ENCODE measurements around the gene GPATCH2. TPM values are rescaled to one million over a fixed set of nuclear protein-coding genes. Genes with fewer than 3 reads are reported as not detected.

The GPATCH2 gene
- total and polyA plus RNA-seq, 2 donors (not counting 1 experiment from before 2014, with no cell fraction given): 4.7 to 14.7 TPM

DNA sequence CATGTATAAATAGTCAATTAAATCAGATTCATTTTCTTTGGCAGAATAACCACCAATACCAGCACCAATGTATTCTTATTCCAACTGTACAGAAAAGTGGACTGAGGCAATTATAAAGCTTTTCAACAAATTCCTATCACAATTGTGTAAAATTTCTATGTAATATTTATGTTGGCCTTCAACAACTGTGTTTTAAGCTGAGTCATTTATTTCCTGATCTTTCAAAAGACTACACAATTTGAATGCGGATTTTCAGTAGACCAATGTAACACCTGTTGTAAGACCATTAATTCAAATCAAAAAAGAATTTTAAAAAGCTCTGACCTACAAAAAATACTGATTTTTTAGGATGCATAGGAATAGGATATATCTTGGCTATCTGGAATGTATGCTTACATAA is 25.5 kb downstream of the GPATCH2 start:
- no peak overlapping the region for H3K4me2 ChIP-seq (replicated peaks; ENCODE audit: low read depth, low read length, poor library complexity, severe bottlenecking)
- H2AFZ ChIP-seq (ENCODE audit: insufficient read depth, low read depth, low read length, poor library complexity, severe bottlenecking): no peak overlapping the region
- ATAC-seq (ENCODE audit: low read depth) (no peak), DNase-seq (no peak)
- Mint-ChIP-seq H3K4me3 (no peak overlapping the region), H3K27ac (no peak overlapping the region), H3K27me3 (no peaks in the 10 kb centered on the region), H3K9me3 (ENCODE audit: insufficient read depth) (no peaks in the 10 kb centered on the region), H3K4me1 (no peaks in the 10 kb centered on the region)
- no CpG with 5 or more reads among the region's 1 CpG for WGBS (ENCODE audit: insufficient coverage)
- no peaks in the 10 kb centered on the region for H3K79me2 ChIP-seq (ENCODE audit: control insufficient read depth, insufficient read depth, low read length)
- no peak overlapping the region for H3K27ac ChIP-seq (ENCODE audit: low read length in 2 of 2)
- POLR2A ChIA-PET: no interaction called here
- H4K20me1 ChIP-seq (ENCODE audit: control insufficient read depth, insufficient read depth, low read length, poor library complexity, severe bottlenecking): no peaks in the 10 kb centered on the region
- H3K9ac ChIP-seq (ENCODE audit: low read length): no peak overlapping the region
- H3K36me3 ChIP-seq (replicated peaks in 1 of 2; ENCODE audit: control extremely low read depth in 1 of 2, control insufficient read depth in 1 of 2, extremely low read depth in 1 of 2, insufficient read depth in 2 of 2, low read length in 1 of 2): peaks cover 10 to 25% of the 10 kb centered on the region in 2 experiments
- no peaks in the 10 kb centered on the region for H3K4me1 ChIP-seq (ENCODE audit: control insufficient read depth in 2 of 2, insufficient read depth in 2 of 2, low read length in 2 of 2)
- intact Hi-C loops (cut with micrococcal nuclease): no loop called here
- no peaks in the 10 kb centered on the region for H3K9me3 ChIP-seq (ENCODE audit: control extremely low read depth in 1 of 3, control insufficient read depth in 2 of 3, insufficient read depth in 1 of 3, low read length in 2 of 3)
- no peaks in the 10 kb centered on the region for H3K27me3 ChIP-seq (replicated peaks in 1 of 4; ENCODE audit: control extremely low read depth in 1 of 4, control insufficient read depth in 3 of 4, insufficient read depth in 4 of 4, low read length in 3 of 4)
- TF ChIP-seq, protein P1, sequence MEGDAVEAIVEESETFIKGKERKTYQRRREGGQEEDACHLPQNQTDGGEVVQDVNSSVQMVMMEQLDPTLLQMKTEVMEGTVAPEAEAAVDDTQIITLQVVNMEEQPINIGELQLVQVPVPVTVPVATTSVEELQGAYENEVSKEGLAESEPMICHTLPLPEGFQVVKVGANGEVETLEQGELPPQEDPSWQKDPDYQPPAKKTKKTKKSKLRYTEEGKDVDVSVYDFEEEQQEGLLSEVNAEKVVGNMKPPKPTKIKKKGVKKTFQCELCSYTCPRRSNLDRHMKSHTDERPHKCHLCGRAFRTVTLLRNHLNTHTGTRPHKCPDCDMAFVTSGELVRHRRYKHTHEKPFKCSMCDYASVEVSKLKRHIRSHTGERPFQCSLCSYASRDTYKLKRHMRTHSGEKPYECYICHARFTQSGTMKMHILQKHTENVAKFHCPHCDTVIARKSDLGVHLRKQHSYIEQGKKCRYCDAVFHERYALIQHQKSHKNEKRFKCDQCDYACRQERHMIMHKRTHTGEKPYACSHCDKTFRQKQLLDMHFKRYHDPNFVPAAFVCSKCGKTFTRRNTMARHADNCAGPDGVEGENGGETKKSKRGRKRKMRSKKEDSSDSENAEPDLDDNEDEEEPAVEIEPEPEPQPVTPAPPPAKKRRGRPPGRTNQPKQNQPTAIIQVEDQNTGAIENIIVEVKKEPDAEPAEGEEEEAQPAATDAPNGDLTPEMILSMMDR (IDR thresholded peaks at IDR 0.05): no peak
- no peak for TF ChIP-seq EZH2 (IDR thresholded peaks at IDR 0.05; ENCODE audit: borderline replicate concordance, insufficient read depth, low read depth, low read length, poor library complexity, severe bottlenecking)
- no peak overlapping the region for H3K4me3 ChIP-seq (ENCODE audit: control extremely low read depth in 1 of 5, extremely low read depth in 1 of 5, insufficient read depth in 1 of 5, low read depth in 2 of 5, low read length in 4 of 5)
- CTCF ChIA-PET: no interaction called here

DNA sequence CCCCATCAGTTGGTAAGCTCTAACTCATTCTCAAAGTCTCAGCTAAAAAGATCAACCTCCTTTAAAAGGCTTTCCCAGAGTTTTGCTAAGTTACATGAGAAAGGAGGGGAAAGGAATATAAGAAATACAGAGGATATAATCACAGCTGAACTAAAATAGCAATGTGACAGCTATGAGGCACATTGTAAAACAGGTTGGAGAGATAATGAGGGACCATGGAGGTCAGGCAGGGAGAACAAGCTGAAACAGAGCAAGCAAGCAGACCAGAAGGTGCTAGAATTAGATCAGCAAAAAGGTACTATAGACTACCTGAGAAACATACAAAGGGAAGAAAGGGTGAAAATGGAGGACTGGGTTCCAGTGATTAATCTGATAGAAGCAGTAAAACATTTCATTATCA is 28.5 kb downstream of the GPATCH2 start:
- no peaks in the 10 kb centered on the region for H4K20me1 ChIP-seq (ENCODE audit: control insufficient read depth, insufficient read depth, low read length, poor library complexity, severe bottlenecking)
- POLR2A ChIA-PET: no interaction called here
- H2AFZ ChIP-seq (ENCODE audit: insufficient read depth, low read depth, low read length, poor library complexity, severe bottlenecking): no peak overlapping the region
- TF ChIP-seq EZH2 (IDR thresholded peaks at IDR 0.05; ENCODE audit: borderline replicate concordance, insufficient read depth, low read depth, low read length, poor library complexity, severe bottlenecking): no peak
- TF ChIP-seq, protein P1 (IDR thresholded peaks at IDR 0.05): no peak
- Mint-ChIP-seq H3K4me1 (no peaks in the 10 kb centered on the region), H3K4me3 (no peak overlapping the region), H3K27me3 (no peaks in the 10 kb centered on the region), H3K27ac (no peak overlapping the region), H3K9me3 (ENCODE audit: insufficient read depth) (no peaks in the 10 kb centered on the region)
- H3K9ac ChIP-seq (ENCODE audit: low read length): no peak overlapping the region
- peaks cover 1 to 9% of the 10 kb centered on the region in 2 experiments for H3K36me3 ChIP-seq (replicated peaks in 1 of 2; ENCODE audit: control extremely low read depth in 1 of 2, control insufficient read depth in 1 of 2, extremely low read depth in 1 of 2, insufficient read depth in 2 of 2, low read length in 1 of 2)
- intact Hi-C loops (cut with micrococcal nuclease): no loop called here
- no peaks in the 10 kb centered on the region for H3K9me3 ChIP-seq (ENCODE audit: control extremely low read depth in 1 of 3, control insufficient read depth in 2 of 3, insufficient read depth in 1 of 3, low read length in 2 of 3)
- H3K27ac ChIP-seq (ENCODE audit: low read length in 2 of 2): no peak overlapping the region
- H3K4me2 ChIP-seq (replicated peaks; ENCODE audit: low read depth, low read length, poor library complexity, severe bottlenecking): no peak overlapping the region
- ATAC-seq (ENCODE audit: low read depth) (no peak), DNase-seq (no peak)
- no peak overlapping the region for H3K4me3 ChIP-seq (ENCODE audit: control extremely low read depth in 1 of 5, extremely low read depth in 1 of 5, insufficient read depth in 1 of 5, low read depth in 2 of 5, low read length in 4 of 5)
- no peaks in the 10 kb centered on the region for H3K4me1 ChIP-seq (ENCODE audit: control insufficient read depth in 2 of 2, insufficient read depth in 2 of 2, low read length in 2 of 2)
- H3K79me2 ChIP-seq (ENCODE audit: control insufficient read depth, insufficient read depth, low read length): no peaks in the 10 kb centered on the region
- CTCF ChIA-PET: no interaction called here
- no peaks in the 10 kb centered on the region for H3K27me3 ChIP-seq (replicated peaks in 1 of 4; ENCODE audit: control extremely low read depth in 1 of 4, control insufficient read depth in 3 of 4, insufficient read depth in 4 of 4, low read length in 3 of 4)
